AG08395 (cell line): ENCODE measurements around the gene HBG1.

Source experiments
- DNase-seq: peaks from one replicate; pipeline ENCODE4 v3.0.0; 2012; ENCODE audit warnings: mixed read lengths, low spot score

The HBG1 gene

DNA sequence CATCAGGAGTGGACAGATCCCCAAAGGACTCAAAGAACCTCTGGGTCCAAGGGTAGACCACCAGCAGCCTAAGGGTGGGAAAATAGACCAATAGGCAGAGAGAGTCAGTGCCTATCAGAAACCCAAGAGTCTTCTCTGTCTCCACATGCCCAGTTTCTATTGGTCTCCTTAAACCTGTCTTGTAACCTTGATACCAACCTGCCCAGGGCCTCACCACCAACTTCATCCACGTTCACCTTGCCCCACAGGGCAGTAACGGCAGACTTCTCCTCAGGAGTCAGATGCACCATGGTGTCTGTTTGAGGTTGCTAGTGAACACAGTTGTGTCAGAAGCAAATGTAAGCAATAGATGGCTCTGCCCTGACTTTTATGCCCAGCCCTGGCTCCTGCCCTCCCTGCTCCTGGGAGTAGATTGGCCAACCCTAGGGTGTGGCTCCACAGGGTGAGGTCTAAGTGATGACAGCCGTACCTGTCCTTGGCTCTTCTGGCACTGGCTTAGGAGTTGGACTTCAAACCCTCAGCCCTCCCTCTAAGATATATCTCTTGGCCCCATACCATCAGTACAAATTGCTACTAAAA is 22.8 kb downstream of the HBG1 start, which contains the start of gene HBB:
TSS of gene HBB (minus strand) at position 340 of the 579 bp plus-strand sequence. CDS start at position 290, 50 bp downstream.
- no peak for DNase-seq

DNA sequence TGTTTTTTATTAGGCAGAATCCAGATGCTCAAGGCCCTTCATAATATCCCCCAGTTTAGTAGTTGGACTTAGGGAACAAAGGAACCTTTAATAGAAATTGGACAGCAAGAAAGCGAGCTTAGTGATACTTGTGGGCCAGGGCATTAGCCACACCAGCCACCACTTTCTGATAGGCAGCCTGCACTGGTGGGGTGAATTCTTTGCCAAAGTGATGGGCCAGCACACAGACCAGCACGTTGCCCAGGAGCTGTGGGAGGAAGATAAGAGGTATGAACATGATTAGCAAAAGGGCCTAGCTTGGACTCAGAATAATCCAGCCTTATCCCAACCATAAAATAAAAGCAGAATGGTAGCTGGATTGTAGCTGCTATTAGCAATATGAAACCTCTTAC is 24.2 kb downstream of the HBG1 start:
- DNase-seq = no peak

DNA sequence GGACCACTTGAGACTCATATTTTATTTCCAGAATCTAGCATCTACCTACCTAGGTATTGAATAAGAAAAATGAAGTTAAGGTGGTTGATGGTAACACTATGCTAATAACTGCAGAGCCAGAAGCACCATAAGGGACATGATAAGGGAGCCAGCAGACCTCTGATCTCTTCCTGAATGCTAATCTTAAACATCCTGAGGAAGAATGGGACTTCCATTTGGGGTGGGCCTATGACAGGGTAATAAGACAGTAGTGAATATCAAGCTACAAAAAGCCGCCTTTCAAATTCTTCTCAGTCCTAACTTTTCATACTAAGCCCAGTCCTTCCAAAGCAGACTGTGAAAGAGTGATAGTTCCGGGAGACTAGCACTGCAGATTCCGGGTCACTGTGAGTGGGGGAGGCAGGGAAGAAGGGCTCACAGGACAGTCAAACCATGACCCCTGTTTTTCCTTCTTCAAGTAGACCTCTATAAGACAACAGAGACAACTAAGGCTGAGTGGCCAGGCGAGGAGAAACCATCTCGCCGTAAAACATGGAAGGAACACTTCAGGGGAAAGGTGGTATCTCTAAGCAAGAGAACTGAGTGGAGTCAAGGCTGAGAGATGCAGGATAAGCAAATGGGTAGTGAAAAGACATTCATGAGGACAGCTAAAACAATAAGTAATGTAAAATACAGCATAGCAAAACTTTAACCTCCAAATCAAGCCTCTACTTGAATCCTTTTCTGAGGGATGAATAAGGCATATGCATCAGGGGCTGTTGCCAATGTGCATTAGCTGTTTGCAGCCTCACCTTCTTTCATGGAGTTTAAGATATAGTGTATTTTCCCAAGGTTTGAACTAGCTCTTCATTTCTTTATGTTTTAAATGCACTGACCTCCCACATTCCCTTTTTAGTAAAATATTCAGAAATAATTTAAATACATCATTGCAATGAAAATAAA is 24.8 kb downstream of the HBG1 start:
- DNase-seq = no peak

DNA sequence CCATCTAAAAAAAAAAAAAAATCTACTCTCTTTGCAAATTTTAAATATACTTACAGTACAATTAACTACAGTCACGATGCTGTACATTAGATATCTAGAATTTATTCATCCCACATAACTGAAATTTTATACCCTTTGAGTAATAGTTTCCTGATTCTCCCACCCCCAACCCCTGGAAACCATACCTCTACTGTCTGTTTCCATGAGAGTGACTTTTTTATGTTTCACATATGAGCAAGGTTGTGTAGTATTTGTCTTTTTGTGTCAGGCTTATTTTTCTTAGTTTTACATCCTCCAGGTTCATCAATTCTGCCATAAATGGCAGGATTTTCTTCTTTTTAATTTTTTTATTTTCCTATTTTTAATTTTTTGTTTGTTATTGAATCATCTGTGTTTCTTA is 26.0 kb downstream of the HBG1 start:
- DNase-seq = no peak

DNA sequence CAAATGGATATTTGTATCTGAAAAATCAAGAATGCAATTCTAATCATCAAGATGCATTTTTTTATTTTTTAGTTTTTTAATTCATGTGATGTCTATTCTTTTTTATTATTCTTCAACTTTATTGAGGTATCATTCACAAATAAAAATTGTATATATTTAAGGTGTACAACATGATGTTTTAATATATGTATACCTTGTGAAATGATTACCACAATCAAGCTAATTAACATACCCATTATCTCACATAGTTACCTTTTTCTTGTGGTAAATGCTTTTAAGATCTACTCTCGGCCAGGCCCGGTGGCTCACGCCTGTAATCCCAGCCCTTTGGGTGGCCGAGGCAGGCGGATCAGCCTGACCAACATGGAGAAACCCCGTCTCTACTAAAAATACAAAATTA is 26.5 kb downstream of the HBG1 start:
- DNase-seq = no peak

DNA sequence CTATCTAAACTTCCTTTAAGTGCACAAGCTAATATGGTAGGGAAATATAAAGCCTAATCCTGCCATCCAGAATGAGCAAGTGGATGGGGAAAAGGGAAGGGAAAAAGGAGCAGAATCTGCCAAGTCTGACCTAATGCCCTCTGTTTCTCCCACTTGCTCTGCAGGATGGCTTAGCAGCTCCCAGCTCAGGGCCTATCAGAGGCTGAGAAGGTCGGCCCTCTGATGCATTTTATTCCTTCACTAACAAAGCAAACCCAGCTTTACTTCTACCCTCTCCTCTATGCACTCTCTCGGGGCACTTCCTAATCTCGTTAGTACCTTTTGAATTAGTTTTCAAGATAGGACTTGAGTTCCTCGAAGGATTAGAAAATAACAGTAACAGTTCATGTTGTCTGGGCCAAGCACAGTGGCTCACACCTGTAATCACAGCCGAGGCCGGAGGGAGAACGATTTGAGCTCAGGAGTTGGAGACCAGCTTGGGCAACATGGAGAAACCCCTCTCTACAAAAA is 39.2 kb downstream of the HBG1 start:
- DNase-seq = no peak

DNA sequence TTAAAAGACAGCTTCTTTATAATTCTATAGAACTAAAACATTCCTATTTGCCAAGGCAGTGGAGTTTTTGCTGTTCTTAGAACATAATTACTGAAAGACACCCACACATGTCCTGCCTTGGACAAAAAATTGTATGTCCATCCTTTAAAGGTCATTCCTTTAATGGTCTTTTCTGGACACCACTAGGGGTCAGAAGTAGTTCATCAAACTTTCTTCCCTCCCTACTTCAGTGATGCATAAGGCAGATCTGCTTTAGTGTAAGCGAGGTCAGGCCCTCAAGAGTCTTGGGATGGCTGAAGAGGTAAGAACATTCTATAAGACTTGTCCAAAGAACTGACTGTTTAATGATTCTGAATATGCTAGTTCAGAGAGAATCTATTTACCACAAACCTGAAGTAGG is 44.9 kb downstream of the HBG1 start:
- peak; percentile 85 for DNase-seq

DNA sequence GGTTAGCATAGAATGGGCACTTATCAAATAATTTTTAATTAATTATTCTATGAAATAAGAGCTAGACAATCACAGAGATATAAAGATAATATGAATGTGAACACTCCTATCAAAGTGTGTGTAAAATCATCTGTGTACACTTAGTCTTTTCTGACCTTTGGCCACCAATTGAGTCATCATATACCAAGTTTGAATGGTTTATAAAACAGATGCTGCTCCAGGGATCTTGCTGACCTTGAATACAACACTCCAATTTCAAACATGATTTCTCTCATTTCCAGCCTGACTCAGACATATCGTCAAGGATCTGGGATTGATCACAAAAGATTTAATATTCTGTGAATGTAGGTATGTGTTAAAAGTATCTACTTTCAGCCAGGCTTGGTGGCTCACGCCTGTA is 46.3 kb downstream of the HBG1 start:
- DNase-seq = no peak

DNA sequence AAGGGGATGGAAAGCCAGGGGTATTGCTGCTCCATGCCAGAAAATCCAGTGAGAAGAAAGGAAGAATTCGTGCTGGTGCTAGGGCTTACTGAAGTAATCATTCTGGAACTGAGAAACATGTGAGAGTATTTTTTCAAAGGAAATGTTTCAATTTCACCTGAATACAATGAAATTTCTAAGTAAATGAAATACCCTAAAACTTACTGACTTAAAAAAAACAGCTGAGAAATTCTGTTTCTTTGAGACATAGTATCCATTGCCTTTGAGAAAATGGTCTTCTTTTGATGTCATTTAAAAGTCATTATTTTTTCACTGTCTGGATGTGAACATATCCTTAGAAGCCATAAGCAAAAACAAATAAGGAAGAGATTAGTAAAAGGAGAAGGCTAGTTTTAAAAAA is 49.1 kb downstream of the HBG1 start, which contains the start of gene OR51V1:
TSS of gene OR51V1 (minus strand) at position 101 of the 400 bp plus-strand sequence. CDS start at position 101, 0 bp downstream.
- DNase-seq = no peak

DNA sequence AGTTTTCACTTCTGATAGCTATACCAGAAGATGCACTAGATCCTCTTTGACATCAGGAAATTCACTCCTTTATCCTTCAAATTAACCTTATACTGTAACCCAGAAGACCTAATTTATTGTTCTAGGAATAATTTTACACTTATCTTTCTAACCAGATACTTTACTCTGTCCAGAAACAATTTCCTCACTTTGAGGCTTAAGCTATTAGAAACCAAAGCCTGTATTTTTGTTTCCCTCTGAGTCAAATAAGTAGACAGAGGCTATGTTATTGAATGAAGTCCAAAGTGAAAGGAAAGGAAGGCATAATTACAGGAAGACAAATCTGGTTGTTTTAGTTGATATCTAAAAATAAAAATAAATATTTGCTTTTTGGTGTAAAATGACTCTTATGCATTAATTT is 51.4 kb downstream of the HBG1 start:
- no peak for DNase-seq
